H9 (cell line): ENCODE measurements around the gene ITPR2. TPM values are rescaled to one million over a fixed set of nuclear protein-coding genes. Genes with fewer than 3 reads are reported as not detected.

Source experiments
- DNase-seq: peaks from one replicate; pipeline ENCODE4 v3.0.0-alpha.2; 2017
- H2AFZ ChIP-seq: one replicate; pipeline ENCODE4 v1.6.1; 2013; ENCODE audit warnings: mild to moderate bottlenecking, low read length, control low read depth, moderate library complexity
- H2AK5ac ChIP-seq: 2 replicates; pipeline ENCODE4 v1.6.1; 2013; ENCODE audit warnings: low read length, control low read depth, mixed read lengths; ENCODE audit not compliant: insufficient read length
- H2BK120ac ChIP-seq: one replicate; pipeline ENCODE4 v1.6.1; 2013; ENCODE audit warnings: low read depth, mild to moderate bottlenecking, low read length, control low read depth, inconsistent platforms; ENCODE audit not compliant: poor library complexity, severe bottlenecking
- H2BK12ac ChIP-seq: 2 replicates; pipeline ENCODE4 v1.6.1; 2013; ENCODE audit warnings: low read length, control low read depth, mixed read lengths, low read depth; ENCODE audit not compliant: insufficient read length
- H2BK15ac ChIP-seq: 2 replicates; pipeline ENCODE4 v1.6.1; 2013; ENCODE audit warnings: low read depth, low read length, control low read depth
- H2BK20ac ChIP-seq: one replicate; pipeline ENCODE4 v1.6.1; 2013; ENCODE audit warnings: low read depth, mild to moderate bottlenecking, low read length, control low read depth, inconsistent platforms; ENCODE audit not compliant: poor library complexity, severe bottlenecking
- H2BK5ac ChIP-seq: 2 replicates; pipeline ENCODE4 v1.6.1; 2013; ENCODE audit warnings: low read length, control low read depth, mixed read lengths; ENCODE audit not compliant: insufficient read length
- H3K14ac ChIP-seq: 2 replicates; pipeline ENCODE4 v1.6.1; 2013; ENCODE audit warnings: low read length, control low read depth; ENCODE audit not compliant: insufficient read depth
- H3K18ac ChIP-seq: 2 replicates; pipeline ENCODE4 v1.6.1; 2013; ENCODE audit warnings: low read depth, mild to moderate bottlenecking, mixed read lengths, low read length, control low read depth; ENCODE audit not compliant: insufficient read length
- H3K23ac ChIP-seq: 2 replicates; pipeline ENCODE4 v1.6.1; 2013; ENCODE audit warnings: low read length, control low read depth, mixed read lengths, low read depth; ENCODE audit not compliant: insufficient read length
- H3K23me2 ChIP-seq: 2 replicates; pipeline ENCODE4 v1.6.1; 2013; ENCODE audit warnings: low read depth, mild to moderate bottlenecking, mixed read lengths, low read length, control low read depth; ENCODE audit not compliant: insufficient read length, poor library complexity, severe bottlenecking
- H3K27ac ChIP-seq: 2 replicates; pipeline ENCODE4 v1.5.1; 2013; ENCODE audit warnings: low read length, control low read depth, mixed read lengths, low read depth; ENCODE audit not compliant: insufficient read length
- H3K27me3 ChIP-seq: 2 replicates; pipeline ENCODE4 v1.6.1; 2013; ENCODE audit warnings: low read length, control low read depth, inconsistent platforms; ENCODE audit not compliant: insufficient read depth
- H3K4ac ChIP-seq: 2 replicates; pipeline ENCODE4 v1.6.1; 2013; ENCODE audit warnings: low read depth, mild to moderate bottlenecking, control low read depth, inconsistent platforms, low read length, moderate library complexity
- H3K4me1 ChIP-seq: 2 replicates; pipeline ENCODE4 v1.6.1; 2013; ENCODE audit warnings: low read length, control low read depth, inconsistent platforms; ENCODE audit not compliant: insufficient read depth
- H3K4me2 ChIP-seq: 2 replicates; pipeline ENCODE4 v1.6.1; 2013; ENCODE audit warnings: low read length, control low read depth, mixed read lengths; ENCODE audit not compliant: insufficient read length, insufficient read depth
- H3K56ac ChIP-seq: 2 replicates; pipeline ENCODE4 v1.6.1; 2013; ENCODE audit warnings: low read depth, mild to moderate bottlenecking, mixed read lengths, low read length, control low read depth; ENCODE audit not compliant: insufficient read length
- H3K79me1 ChIP-seq: 2 replicates; pipeline ENCODE4 v1.6.1; 2013; ENCODE audit warnings: low read depth, mild to moderate bottlenecking, moderate library complexity, low read length, control low read depth, inconsistent platforms; ENCODE audit not compliant: insufficient read depth, poor library complexity, severe bottlenecking
- H3K79me2 ChIP-seq: 2 replicates; pipeline ENCODE4 v1.6.1; 2013; ENCODE audit warnings: low read length, control low read depth, inconsistent platforms; ENCODE audit not compliant: insufficient read depth
- H3K9ac ChIP-seq: 2 replicates; pipeline ENCODE4 v1.6.1; 2013; ENCODE audit warnings: low read length, control low read depth, mixed read lengths; ENCODE audit not compliant: insufficient read length; ENCODE audit errors: extremely low read depth
- H3K9me3 ChIP-seq: one replicate; pipeline ENCODE4 v1.6.1; 2013; ENCODE audit warnings: low read depth, low read length, inconsistent platforms; ENCODE audit not compliant: control insufficient read depth
- H3T11ph ChIP-seq: one replicate; pipeline ENCODE4 v1.6.1; 2013; ENCODE audit warnings: mild to moderate bottlenecking, low read length, control low read depth, inconsistent platforms
- H4K20me1 ChIP-seq: one replicate; pipeline ENCODE4 v1.6.1; 2013; ENCODE audit not compliant: control insufficient read depth, insufficient read length, insufficient read depth
- H4K5ac ChIP-seq: 2 replicates; pipeline ENCODE4 v1.6.1; 2013; ENCODE audit warnings: low read depth, mild to moderate bottlenecking, mixed read lengths, low read length, control low read depth; ENCODE audit not compliant: insufficient read length
- H4K8ac ChIP-seq: replicated peaks from 2 replicates; pipeline ENCODE4 v1.6.1; 2013; ENCODE audit warnings: low read length, control low read depth, mixed read lengths, low read depth; ENCODE audit not compliant: insufficient read length
- H4K91ac ChIP-seq: 2 replicates; pipeline ENCODE4 v1.6.1; 2013; ENCODE audit warnings: low read depth, mild to moderate bottlenecking, moderate library complexity, mixed read lengths, low read length, control low read depth; ENCODE audit not compliant: insufficient read length
- H3K27ac Mint-ChIP-seq, 3 experiments: 2 replicates in 2 of 3; 3 replicates in 1 of 3; pipeline ENCODE4 v1.8.0; 2020 to 2021; ENCODE audit warnings: mixed read lengths in 3 of 3, mild to moderate bottlenecking in 1 of 3, moderate library complexity in 1 of 3
- H3K27me3 Mint-ChIP-seq: 2 replicates; pipeline ENCODE4 v1.8.0; 2021; ENCODE audit warnings: low read depth, mild to moderate bottlenecking, moderate library complexity, mixed read lengths
- H3K36me3 Mint-ChIP-seq, 3 experiments: 2 replicates in 2 of 3; 3 replicates in 1 of 3; pipeline ENCODE4 v1.8.0; 2020 to 2021; ENCODE audit warnings: low read depth in 3 of 3, mixed read lengths in 3 of 3; ENCODE audit not compliant: insufficient read depth in 1 of 3
- H3K4me1 Mint-ChIP-seq, 2 experiments: 2 replicates each; pipeline ENCODE4 v1.8.0; 2020; ENCODE audit warnings: mixed read lengths in 2 of 2
- H3K4me3 Mint-ChIP-seq, 2 experiments: 2 replicates in 1 of 2; 3 replicates in 1 of 2; pipeline ENCODE4 v1.8.0; 2020 to 2021; ENCODE audit warnings: mild to moderate bottlenecking in 2 of 2, mixed read lengths in 2 of 2, moderate library complexity in 1 of 2
- H3K9me3 Mint-ChIP-seq, 2 experiments: 2 replicates in 1 of 2; 3 replicates in 1 of 2; pipeline ENCODE4 v1.8.0; 2020; ENCODE audit warnings: mild to moderate bottlenecking in 2 of 2, mixed read lengths in 2 of 2, moderate library complexity in 1 of 2
- WGBS: extraction: QIAGEN DNeasy Blood & Tissue Kit; methylation state at CpG from one replicate; pipeline ENCODE4 v1.1.7; 2013; ENCODE audit warnings: missing lambda C conversion rate, low lambda C conversion rate, mixed read lengths; ENCODE audit not compliant: insufficient read length; ENCODE audit errors: extremely low coverage; 5-methylcytosine and 5-hydroxymethylcytosine counted together
- total RNA-seq: library from RNA; stranded (reverse); gene quantifications from 2 replicates; pipeline ENCODE4 v1.2.1, GENCODE V29; 2021
- TF ChIP-seq, protein P1 (sequence below): fragments of 200-600 bp; sonication (generic); conservative IDR thresholded peaks from 3 replicates; pipeline ENCODE4 v1.8.0; 2021; ENCODE audit warnings: antibody characterized with exemption, mild to moderate bottlenecking

The ITPR2 gene
- total RNA-seq, 1 experiment from 2014 or later = 14.8 TPM

- H3K4me3 Mint-ChIP-seq = no peak overlapping the region
Observed at GRCh38 chr12:26872625-26873024, 39.6 kb upstream of the ITPR2 start.

More at GRCh38 chr12:26872625-26873024, 39.6 kb upstream of the ITPR2 start:
- H3K9me3 Mint-ChIP-seq = no peaks in the 10 kb centered on the region
- no peak overlapping the region for H2AFZ ChIP-seq
- no peak overlapping the region for H3K4ac ChIP-seq
- H3K27ac Mint-ChIP-seq = no peak overlapping the region
- no peak overlapping the region for H4K8ac ChIP-seq
- H3K4me2 ChIP-seq = no peak overlapping the region
- no peaks in the 10 kb centered on the region for H4K20me1 ChIP-seq
- H3K23me2 ChIP-seq = no peaks in the 10 kb centered on the region
- no peak overlapping the region for H3K27ac ChIP-seq
- H3K27me3 ChIP-seq = no peaks in the 10 kb centered on the region
- no peak overlapping the region for H3K9ac ChIP-seq
- H3K4me1 ChIP-seq = no peaks in the 10 kb centered on the region
- H4K91ac ChIP-seq = no peak overlapping the region
- no peaks in the 10 kb centered on the region for H3K36me3 Mint-ChIP-seq
- H3K9me3 ChIP-seq = no peaks in the 10 kb centered on the region
- no peak overlapping the region for H2BK120ac ChIP-seq
- no CpG with 5 or more reads among the region's 1 CpG for WGBS
- H2BK20ac ChIP-seq = no peak overlapping the region
- H3K56ac ChIP-seq = no peak overlapping the region
- no peak overlapping the region for H3K18ac ChIP-seq
- H4K5ac ChIP-seq = no peak overlapping the region
- H2BK12ac ChIP-seq = no peak overlapping the region
- DNase-seq = no peak
- H2AK5ac ChIP-seq = no peak overlapping the region
- no peak overlapping the region for H3K14ac ChIP-seq
- H2BK15ac ChIP-seq = no peak overlapping the region
- TF ChIP-seq, protein P1, sequence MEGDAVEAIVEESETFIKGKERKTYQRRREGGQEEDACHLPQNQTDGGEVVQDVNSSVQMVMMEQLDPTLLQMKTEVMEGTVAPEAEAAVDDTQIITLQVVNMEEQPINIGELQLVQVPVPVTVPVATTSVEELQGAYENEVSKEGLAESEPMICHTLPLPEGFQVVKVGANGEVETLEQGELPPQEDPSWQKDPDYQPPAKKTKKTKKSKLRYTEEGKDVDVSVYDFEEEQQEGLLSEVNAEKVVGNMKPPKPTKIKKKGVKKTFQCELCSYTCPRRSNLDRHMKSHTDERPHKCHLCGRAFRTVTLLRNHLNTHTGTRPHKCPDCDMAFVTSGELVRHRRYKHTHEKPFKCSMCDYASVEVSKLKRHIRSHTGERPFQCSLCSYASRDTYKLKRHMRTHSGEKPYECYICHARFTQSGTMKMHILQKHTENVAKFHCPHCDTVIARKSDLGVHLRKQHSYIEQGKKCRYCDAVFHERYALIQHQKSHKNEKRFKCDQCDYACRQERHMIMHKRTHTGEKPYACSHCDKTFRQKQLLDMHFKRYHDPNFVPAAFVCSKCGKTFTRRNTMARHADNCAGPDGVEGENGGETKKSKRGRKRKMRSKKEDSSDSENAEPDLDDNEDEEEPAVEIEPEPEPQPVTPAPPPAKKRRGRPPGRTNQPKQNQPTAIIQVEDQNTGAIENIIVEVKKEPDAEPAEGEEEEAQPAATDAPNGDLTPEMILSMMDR = no peak
- H3K79me1 ChIP-seq = no peaks in the 10 kb centered on the region
- H3K79me2 ChIP-seq = no peaks in the 10 kb centered on the region
- no peak overlapping the region for H2BK5ac ChIP-seq
- H3K23ac ChIP-seq = no peak overlapping the region
- no peaks in the 10 kb centered on the region for H3K27me3 Mint-ChIP-seq
- no peak overlapping the region for H3T11ph ChIP-seq
- H3K4me1 Mint-ChIP-seq = no peaks in the 10 kb centered on the region
